Hematopoietic multipotent progenitor cell treated with erythropoietin and hydrocortisone succinate and interleukin-3 and kit ligand, for 17 days (in vitro differentiated cells): ENCODE data around the gene SPG7.

Experiments
- DNase-seq: peaks from one replicate; pipeline ENCODE4 v3.0.0-alpha.2; 2015; ENCODE audit warnings: low spot score

Gene SPG7

DNA sequence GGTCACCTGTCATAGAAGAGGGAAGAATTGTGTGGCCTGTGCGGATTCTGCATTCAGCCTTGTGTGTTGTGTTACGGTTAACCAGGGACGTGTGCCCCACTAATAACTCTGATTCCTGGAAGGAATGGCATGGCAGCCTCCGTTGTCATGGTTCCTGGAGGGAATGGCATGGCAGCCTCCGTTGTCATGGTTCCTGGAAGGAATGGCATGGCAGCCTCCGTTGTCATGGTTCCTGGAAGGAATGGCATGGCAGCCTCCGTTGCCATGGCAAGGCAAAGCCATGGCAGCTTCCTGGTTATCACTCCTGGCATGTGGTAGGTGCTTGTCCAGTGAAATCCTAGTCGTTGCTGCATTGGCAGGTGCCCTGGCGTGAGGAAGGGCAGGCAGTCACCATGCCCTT, 8.9 kb downstream of the SPG7 start:
- DNase-seq = no peak

- no peak for DNase-seq
These were observed 11.7 kb downstream of the SPG7 start for GRCh38 chr16:89519881-89520280.

GRCh38 chr16:89522287-89522686, 14.1 kb downstream of the SPG7 start:
- no peak for DNase-seq

- no peak for DNase-seq
These were observed 15.6 kb downstream of the SPG7 start for GRCh38 chr16:89523680-89524344.

DNA sequence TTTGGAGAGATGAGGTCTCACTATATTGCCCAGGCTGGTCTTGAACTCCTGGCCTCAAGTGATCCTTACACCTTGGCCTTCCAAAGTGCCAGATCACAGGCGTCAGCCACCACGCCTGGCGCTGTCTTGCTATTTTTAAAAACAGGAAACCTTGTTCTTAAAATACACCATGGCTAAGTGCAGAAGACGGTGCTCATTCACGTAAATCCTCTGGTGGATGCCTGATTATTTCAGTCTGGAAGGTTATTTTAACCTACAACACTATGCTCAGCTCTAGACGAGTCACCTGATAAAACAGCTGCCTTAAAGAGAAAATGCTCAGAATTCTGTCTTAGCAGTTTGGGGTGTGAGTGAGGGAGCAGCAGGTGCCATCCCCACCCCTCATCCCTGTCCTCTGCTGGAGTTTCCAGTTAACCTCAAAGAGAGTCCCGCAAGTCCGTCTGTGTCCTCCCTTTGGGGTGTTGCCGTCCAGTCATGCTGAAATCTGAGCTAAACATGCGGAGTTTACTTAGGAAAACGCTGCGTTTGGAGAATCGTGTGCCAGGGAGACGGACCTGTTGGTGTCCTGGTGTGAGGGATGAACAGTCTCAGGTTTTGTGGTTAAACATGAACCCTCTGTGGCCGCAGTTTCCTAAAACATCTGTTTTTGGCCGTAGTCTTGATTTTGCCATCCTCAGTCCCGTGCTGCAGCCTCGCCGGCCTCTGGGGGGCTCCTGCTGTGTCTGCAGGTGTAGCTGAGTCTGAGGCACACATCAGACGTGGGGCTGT, 17.1 kb downstream of the SPG7 start:
- no peak for DNase-seq

GRCh38 chr16:89529097-89529496, 20.9 kb downstream of the SPG7 start:
- DNase-seq = no peak

GRCh38 chr16:89530401-89531381, 22.5 kb downstream of the SPG7 start:
- no peak for DNase-seq

GRCh38 chr16:89531821-89532526, 23.8 kb downstream of the SPG7 start:
- DNase-seq = no peak

DNA sequence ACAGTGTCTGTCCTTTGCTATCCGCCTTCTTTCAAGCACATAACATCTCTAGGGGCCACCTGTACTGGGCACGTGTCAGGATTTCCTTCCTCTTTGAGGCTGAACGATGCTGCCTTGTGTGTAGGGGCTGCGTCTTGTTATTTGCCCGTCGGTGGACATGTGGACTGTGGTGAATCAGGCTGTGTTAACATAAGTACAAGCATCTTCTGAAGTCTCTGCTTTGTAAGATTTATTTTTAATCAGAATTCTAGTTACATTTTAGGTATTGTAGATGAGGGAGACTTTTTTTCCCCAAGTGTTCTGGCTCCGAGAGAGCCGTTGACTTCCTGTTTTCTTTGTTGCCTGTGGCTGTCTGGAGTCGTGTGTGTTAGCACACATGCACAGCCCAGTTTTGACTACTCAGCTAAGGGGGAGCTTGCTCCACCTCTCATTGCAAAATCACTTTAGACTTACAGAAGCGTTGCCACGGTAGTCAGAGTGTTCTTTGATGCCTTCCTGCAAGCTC, 26.1 kb downstream of the SPG7 start:
- no peak for DNase-seq

DNA sequence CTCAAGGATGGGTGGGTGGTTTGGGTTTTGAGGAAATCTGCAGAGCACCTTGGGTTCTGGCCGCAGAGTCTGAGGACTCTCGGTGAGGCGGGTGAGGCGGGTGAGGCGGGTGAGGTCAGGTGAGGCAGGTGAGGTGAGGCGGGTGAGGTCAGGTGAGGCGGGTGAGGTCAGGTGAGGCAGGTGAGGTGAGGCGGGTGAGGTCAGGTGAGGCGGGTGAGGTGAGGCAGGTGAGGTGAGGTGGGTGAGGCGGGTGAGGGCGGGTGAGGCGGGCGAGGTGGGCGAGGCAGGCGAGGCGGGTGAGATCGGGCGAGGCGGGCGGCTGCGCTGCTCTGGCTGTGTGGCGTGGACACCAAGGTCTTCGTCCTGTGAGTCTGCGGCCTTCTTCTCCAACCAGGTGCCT, 28.2 kb downstream of the SPG7 start:
- DNase-seq = no peak

GRCh38 chr16:89536886-89537548, 28.8 kb downstream of the SPG7 start:
- no peak for DNase-seq

DNA sequence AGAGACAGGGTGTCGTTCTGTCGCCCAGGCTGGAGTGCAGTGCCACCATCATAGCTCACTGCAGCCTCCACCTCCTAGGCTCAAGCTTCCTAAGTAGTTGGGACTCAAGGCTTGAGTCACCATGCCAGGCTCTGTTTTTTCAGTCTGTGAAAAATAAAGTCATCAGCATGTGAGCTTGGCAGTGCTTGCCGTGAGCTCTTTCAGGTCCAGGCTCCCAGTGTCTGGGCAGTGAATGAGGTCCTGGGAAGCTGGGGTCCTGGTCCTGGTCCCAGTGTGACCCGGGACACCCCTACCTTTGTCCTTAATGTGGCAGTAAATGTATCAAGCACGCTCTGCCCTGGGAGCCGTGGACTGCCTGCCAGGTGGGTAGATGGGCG, 29.3 kb downstream of the SPG7 start:
- no peak for DNase-seq

DNA sequence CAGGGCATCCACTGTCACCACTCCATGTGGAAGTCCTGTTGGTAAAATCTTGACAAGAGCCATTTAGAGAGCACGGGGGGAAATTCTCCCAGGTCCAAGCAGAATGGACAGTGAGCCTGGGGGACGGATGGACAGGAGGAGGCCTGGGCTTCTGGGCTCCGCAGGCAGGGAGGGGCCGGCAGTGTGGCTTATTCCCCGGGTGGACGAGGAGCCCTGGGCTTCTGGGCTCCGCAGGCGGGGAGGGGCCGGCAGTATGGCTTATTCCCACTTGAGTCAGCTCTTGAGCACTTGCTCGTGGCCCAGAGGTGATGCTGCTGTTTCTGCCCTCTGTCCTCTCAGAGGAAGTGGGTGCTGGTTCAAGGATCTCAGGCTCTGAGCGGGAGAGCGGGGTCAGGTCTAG, 30.1 kb downstream of the SPG7 start:
- DNase-seq = no peak

- DNase-seq = no peak
These were observed 32.4 kb downstream of the SPG7 start for GRCh38 chr16:89540557-89540956.

DNA sequence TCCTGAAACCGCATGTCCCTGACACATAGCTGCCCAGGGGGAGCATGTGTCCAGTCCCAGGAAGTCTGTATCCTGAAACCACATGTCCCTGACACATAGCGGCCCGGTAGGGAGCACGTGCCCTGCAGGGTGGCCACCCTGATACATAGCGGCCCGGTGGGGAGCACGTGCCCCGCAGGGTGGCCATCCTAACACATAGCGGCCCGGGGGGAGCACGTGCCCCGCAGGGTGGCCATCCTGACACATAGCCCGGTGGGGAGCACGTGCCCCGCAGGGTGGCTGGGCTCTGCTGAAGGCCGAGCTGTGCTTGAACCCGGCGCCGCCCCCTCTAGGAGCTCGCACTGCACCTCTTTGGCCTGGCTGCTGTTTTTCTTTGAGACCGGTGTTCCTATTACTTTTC, 33.6 kb downstream of the SPG7 start:
- DNase-seq = no peak

- no peak for DNase-seq
These were observed 35.9 kb downstream of the SPG7 start for GRCh38 chr16:89544113-89544512.

GRCh38 chr16:89544713-89545043, 36.5 kb downstream of the SPG7 start:
- DNase-seq = no peak

GRCh38 chr16:89545044-89545830, 37.0 kb downstream of the SPG7 start:
- DNase-seq = no peak

DNA sequence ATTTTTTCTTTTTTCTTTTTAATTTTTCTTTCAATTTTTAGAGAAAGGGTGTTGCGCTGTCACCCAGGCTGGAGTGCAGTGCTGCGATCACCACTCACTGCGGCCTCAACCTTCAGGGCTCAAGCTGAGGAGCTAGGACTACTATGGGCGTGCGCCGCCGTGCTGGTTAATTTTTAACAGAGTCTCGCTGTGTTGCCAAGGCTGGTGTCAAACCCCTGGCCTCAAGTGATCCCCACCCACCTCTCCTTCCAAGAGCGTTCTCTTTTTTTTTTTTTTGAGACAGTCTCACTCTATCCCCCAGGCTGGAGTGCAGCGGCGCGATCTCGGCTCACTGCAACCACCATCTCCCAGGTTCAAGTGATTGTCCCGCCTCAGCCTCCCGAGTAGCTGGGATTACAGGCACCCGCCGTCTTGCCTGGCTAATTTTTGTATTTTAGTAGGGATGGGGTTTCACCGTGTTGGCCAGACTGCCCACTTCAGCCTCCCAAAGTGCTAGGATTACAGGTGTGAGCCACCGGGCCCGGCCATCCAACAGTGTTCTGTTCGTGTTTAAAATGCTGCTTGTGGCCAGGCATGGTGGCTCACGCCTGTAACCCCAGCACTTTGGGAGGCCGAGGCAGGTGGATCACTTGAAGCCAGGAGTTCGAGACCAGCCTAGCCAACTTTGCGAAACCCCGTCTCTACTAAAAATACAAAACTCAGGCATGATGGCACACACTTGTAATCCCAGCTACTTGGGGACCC, 37.8 kb downstream of the SPG7 start:
- DNase-seq = no peak

DNA sequence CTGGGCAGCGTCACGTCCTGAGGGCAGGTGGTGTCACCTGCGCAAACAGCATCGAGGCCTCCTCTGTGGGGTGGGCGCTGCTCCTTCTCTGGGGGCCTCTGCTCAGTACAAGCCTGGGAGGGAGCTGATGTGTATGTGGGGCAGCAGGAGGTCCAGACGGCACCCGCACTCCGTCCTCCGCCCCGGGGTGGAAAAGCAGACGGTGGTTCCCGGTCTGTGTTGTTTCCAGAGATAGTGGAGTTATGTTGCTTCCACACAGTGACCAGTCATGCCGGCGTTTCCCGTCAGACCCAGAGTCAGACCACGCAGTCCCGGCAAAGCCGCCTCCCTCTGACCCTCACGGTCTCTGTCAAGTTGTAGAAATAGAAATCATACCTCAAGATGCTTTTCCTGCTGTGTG, 38.6 kb downstream of the SPG7 start:
- DNase-seq = no peak
